Measurements from ENCODE around the gene NKX1-1. TPM values are rescaled to one million over a fixed set of nuclear protein-coding genes. Genes with fewer than 3 reads are reported as not detected.
"Not testable (repeated sequence)": the region's sequence is repeated elsewhere in the genome, so short reads cannot be mapped to it uniquely, and the experiment has no call there.

Gene NKX1-1
- polyA plus RNA-seq, 10 donors = not detected

GRCh38 chr4:1405636-1406393, 427 bp downstream of the NKX1-1 start:
- no peak for DNase-seq

GRCh38 chr4:1405254-1405635, 997 bp downstream of the NKX1-1 start:
- no peak for DNase-seq

GRCh38 chr4:1404573-1405253, 1.5 kb downstream of the NKX1-1 start:
- DNase-seq = no peak

GRCh38 chr4:1403591-1404572, 2.4 kb downstream of the NKX1-1 start:
- no peak for DNase-seq

- DNase-seq = no peak
These were observed 3.1 kb downstream of the NKX1-1 start for GRCh38 chr4:1403177-1403583.

GRCh38 chr4:1402516-1403091, 3.6 kb downstream of the NKX1-1 start:
- DNase-seq = no peak

GRCh38 chr4:1402021-1402515, 4.2 kb downstream of the NKX1-1 start:
- no peak for DNase-seq

- DNase-seq = no peak
These were observed 4.7 kb downstream of the NKX1-1 start for GRCh38 chr4:1401409-1402020.

GRCh38 chr4:1400831-1401408, 5.3 kb downstream of the NKX1-1 start:
- DNase-seq = no peak

- DNase-seq = no peak
These were observed 5.9 kb downstream of the NKX1-1 start for GRCh38 chr4:1400191-1400805.

- DNase-seq = no peak
These were observed 6.6 kb downstream of the NKX1-1 start for GRCh38 chr4:1399508-1400190.

- no peak for DNase-seq
These were observed 7.3 kb downstream of the NKX1-1 start for GRCh38 chr4:1398681-1399507.

GRCh38 chr4:1396806-1397455, 9.3 kb downstream of the NKX1-1 start:
- DNase-seq = no peak

GRCh38 chr4:1395941-1396805, 10.1 kb downstream of the NKX1-1 start:
- DNase-seq = no peak

- not testable (repeated sequence) for DNase-seq
These were observed 10.8 kb downstream of the NKX1-1 start for GRCh38 chr4:1395389-1395820.

GRCh38 chr4:1394554-1395388, 11.5 kb downstream of the NKX1-1 start:
- not testable (repeated sequence) for DNase-seq
